ENCODE measurements around the gene TMEM30A. TPM values are rescaled to one million over a fixed set of nuclear protein-coding genes. Genes with fewer than 3 reads are reported as not detected.

TMEM30A gene
- total RNA-seq, 1 experiment from 2014 or later, result 65.2 TPM

DNA sequence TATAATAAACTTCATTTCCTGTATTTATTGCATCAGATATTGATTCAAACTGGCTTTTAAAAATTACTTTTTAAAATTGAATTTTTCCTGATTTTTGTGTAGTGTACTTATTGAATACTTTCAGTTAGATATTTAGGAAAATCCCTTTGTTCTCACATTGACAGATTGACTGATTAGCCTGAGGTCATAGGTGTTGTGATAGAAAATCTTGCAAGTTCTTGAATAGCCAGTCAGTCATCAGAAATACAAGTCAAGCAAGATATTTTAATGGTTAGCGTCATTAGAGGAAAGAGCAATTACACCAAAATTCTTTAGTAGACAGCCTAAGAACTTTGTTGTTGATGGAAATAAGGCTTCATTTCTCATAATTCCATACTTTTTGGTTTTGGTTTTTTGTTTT is 3.4 kb upstream of the TMEM30A start:
- peaks cover 0 to 4% (median 2%) of the 10 kb centered on the region in 3 experiments; a peak in 2 of 7 replicates for H3K36me3 Mint-ChIP-seq (ENCODE audit: insufficient read depth in 1 of 3, low read depth in 3 of 3)
- no peak overlapping the region for H2BK12ac ChIP-seq (ENCODE audit: insufficient read length, low read depth, low read length)
- no peaks in the 10 kb centered on the region for H3K79me1 ChIP-seq (ENCODE audit: insufficient read depth, low read depth, low read length, poor library complexity, severe bottlenecking)
- no peak overlapping the region for H3K9ac ChIP-seq (ENCODE audit: extremely low read depth, insufficient read length, low read length)
- whole genome bisulfite sequencing (ENCODE audit: extremely low coverage, insufficient read length, low lambda C conversion rate), result no CpG with 5 or more reads among the region's 1 CpG
- no peaks in the 10 kb centered on the region for H4K20me1 ChIP-seq (ENCODE audit: control insufficient read depth, insufficient read depth, insufficient read length)
- no peak overlapping the region for H2BK15ac ChIP-seq (ENCODE audit: low read depth, low read length)
- H3K56ac ChIP-seq (ENCODE audit: insufficient read length, low read depth, low read length), result no peak overlapping the region
- no peak overlapping the region for H4K91ac ChIP-seq (ENCODE audit: insufficient read length, low read depth, low read length)
- no peak overlapping the region for H3K14ac ChIP-seq (ENCODE audit: insufficient read depth, low read length)
- no peak overlapping the region for H4K8ac ChIP-seq (replicated peaks; ENCODE audit: insufficient read length, low read depth, low read length)
- no peaks in the 10 kb centered on the region for H3K27me3 Mint-ChIP-seq (ENCODE audit: low read depth)
- no peaks in the 10 kb centered on the region for H3K23me2 ChIP-seq (ENCODE audit: insufficient read length, low read depth, low read length, poor library complexity, severe bottlenecking)
- no peak overlapping the region for H2BK120ac ChIP-seq (ENCODE audit: low read depth, low read length, poor library complexity, severe bottlenecking)
- peak overlapping the region in 1 of 3 experiments; percentile 12; a peak in 1 of 7 replicates for H3K27ac Mint-ChIP-seq
- no peaks in the 10 kb centered on the region for H3K27me3 ChIP-seq (ENCODE audit: insufficient read depth, low read length)
- no peak overlapping the region for H2AFZ ChIP-seq (ENCODE audit: low read length)
- no peaks in the 10 kb centered on the region for H3K9me3 ChIP-seq (ENCODE audit: control insufficient read depth, low read depth, low read length)
- no peak for DNase-seq
- TF ChIP-seq, protein P1, sequence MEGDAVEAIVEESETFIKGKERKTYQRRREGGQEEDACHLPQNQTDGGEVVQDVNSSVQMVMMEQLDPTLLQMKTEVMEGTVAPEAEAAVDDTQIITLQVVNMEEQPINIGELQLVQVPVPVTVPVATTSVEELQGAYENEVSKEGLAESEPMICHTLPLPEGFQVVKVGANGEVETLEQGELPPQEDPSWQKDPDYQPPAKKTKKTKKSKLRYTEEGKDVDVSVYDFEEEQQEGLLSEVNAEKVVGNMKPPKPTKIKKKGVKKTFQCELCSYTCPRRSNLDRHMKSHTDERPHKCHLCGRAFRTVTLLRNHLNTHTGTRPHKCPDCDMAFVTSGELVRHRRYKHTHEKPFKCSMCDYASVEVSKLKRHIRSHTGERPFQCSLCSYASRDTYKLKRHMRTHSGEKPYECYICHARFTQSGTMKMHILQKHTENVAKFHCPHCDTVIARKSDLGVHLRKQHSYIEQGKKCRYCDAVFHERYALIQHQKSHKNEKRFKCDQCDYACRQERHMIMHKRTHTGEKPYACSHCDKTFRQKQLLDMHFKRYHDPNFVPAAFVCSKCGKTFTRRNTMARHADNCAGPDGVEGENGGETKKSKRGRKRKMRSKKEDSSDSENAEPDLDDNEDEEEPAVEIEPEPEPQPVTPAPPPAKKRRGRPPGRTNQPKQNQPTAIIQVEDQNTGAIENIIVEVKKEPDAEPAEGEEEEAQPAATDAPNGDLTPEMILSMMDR (conservative IDR thresholded peaks at IDR 0.05), result no peak
- H4K5ac ChIP-seq (ENCODE audit: insufficient read length, low read depth, low read length), result no peak overlapping the region
- no peak overlapping the region for H3K23ac ChIP-seq (ENCODE audit: insufficient read length, low read depth, low read length)
- H3K27ac ChIP-seq (ENCODE audit: insufficient read length, low read depth, low read length), result no peak overlapping the region
- H2BK5ac ChIP-seq (ENCODE audit: insufficient read length, low read length), result no peak overlapping the region
- no peaks in the 10 kb centered on the region for H3K9me3 Mint-ChIP-seq
- H3K18ac ChIP-seq (ENCODE audit: insufficient read length, low read depth, low read length), result no peak overlapping the region
- H3T11ph ChIP-seq (ENCODE audit: low read length), result no peak overlapping the region
- no peak overlapping the region for H3K4ac ChIP-seq (ENCODE audit: low read depth, low read length)
- H3K4me1 Mint-ChIP-seq, result peaks cover 29 to 35% of the 10 kb centered on the region in 2 experiments
- H2BK20ac ChIP-seq (ENCODE audit: low read depth, low read length, poor library complexity, severe bottlenecking), result no peak overlapping the region
- no peak overlapping the region for H3K4me2 ChIP-seq (ENCODE audit: insufficient read depth, insufficient read length, low read length)
- H3K4me3 Mint-ChIP-seq, result no peak overlapping the region
- no peak overlapping the region for H2AK5ac ChIP-seq (ENCODE audit: insufficient read length, low read length)
- peaks cover 2% of the 10 kb centered on the region; the same call in 1 of the 2 replicates for H3K4me1 ChIP-seq (ENCODE audit: insufficient read depth, low read length)
- H3K79me2 ChIP-seq (ENCODE audit: insufficient read depth, low read length), result peaks cover 6% of the 10 kb centered on the region; the same call in 1 of the 2 replicates
